GM18507 (cell line): ENCODE measurements around the gene SCNN1B.
"Not testable (repeated sequence)": the region's sequence is repeated elsewhere in the genome, so short reads cannot be mapped to it uniquely, and the experiment has no call there.

Experiments used
- DNase-seq: peaks from one replicate; pipeline ENCODE4 v3.0.0; 2011; ENCODE audit warnings: low read depth; ENCODE audit not compliant: insufficient read length; ENCODE audit errors: extremely low spot score
- FAIRE-seq: peaks from 2 replicates; lab custom pipeline; 2011; peaks lifted over from hg19 to GRCh38; lab: Jason Lieb, UNC

The SCNN1B gene

GRCh38 chr16:23345237-23345636, 43.1 kb downstream of the SCNN1B start:
- FAIRE-seq (no peak), DNase-seq (no peak)

GRCh38 chr16:23348579-23349469, 46.7 kb downstream of the SCNN1B start:
- DNase-seq (no peak), FAIRE-seq (no peak)

- DNase-seq (no peak), FAIRE-seq (no peak)
Measured at GRCh38 chr16:23351360-23351759, 49.3 kb downstream of the SCNN1B start.

DNA sequence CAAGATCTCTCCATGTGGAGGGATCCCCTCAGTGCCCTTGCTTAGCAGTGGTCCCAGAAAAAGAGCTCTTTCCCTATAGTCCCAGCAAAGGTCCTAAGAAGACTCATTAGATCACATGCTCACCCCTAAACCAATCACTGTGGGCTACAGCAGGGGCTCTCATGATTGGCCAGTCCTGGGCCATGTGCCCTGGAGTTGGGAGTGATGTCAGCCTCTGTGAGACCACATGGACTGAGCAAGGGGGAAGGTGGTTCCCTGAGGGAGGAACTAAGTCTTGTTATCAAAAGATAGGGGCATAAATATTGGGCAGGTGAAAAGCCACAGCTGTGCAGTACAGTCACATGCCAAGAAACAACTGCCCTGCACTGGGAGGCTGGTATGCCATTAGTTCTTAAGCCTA, 51.3 kb downstream of the SCNN1B start:
- no peak for DNase-seq
- no peak for FAIRE-seq

GRCh38 chr16:23354246-23354645, 52.1 kb downstream of the SCNN1B start:
- no peak for DNase-seq
- FAIRE-seq: no peak

DNA sequence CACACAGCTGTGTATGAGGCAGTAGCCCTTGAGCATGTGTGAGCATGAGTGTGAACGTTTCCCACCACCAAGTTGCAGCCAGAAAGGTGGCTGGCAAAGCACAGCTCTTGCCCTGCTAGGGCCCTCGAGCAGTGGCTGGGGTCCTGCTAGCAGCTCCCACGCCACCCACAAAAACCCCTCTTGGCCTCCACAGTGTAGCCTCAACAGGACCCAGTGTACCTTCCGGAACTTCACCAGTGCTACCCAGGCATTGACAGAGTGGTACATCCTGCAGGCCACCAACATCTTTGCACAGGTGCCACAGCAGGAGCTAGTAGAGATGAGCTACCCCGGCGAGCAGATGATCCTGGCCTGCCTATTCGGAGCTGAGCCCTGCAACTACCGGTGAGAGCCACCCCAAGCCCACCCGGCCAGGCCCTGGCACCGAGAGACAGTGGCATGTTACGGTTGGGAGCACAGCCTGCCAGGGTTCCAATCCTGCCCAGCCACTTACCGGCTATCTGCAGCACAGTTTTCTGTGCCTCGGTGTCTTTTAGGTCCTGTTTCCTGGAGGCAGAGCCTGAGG, 53.1 kb downstream of the SCNN1B start:
- FAIRE-seq (no peak), DNase-seq (no peak)

DNA sequence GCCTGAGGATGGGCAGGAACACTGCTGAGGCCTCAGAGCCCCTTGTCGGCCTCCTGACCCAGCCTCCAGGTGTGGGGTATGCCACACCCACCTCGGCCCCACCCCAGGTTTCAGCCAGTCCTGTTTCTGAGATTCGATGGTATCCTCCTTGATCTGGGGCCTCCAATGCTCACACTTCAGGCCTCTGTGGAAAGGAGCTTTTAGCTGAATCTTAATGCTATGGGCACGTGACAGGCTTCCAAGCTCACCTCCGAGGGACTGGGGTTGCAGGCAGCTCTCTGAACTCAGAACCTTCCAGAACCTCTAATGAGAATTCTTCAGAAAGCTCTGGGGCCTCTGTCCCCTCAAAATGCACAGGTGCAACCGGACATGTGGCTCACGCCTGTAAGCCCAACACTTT, 54.8 kb downstream of the SCNN1B start:
- FAIRE-seq: no peak
- no peak for DNase-seq

GRCh38 chr16:23357761-23358290, 55.7 kb downstream of the SCNN1B start:
- FAIRE-seq (no peak), DNase-seq (no peak)

GRCh38 chr16:23359092-23359760, 57.1 kb downstream of the SCNN1B start:
- DNase-seq: no peak
- no peak for FAIRE-seq

- FAIRE-seq (no peak), DNase-seq (no peak)
Measured at GRCh38 chr16:23362460-23363317, 60.6 kb downstream of the SCNN1B start.

DNA sequence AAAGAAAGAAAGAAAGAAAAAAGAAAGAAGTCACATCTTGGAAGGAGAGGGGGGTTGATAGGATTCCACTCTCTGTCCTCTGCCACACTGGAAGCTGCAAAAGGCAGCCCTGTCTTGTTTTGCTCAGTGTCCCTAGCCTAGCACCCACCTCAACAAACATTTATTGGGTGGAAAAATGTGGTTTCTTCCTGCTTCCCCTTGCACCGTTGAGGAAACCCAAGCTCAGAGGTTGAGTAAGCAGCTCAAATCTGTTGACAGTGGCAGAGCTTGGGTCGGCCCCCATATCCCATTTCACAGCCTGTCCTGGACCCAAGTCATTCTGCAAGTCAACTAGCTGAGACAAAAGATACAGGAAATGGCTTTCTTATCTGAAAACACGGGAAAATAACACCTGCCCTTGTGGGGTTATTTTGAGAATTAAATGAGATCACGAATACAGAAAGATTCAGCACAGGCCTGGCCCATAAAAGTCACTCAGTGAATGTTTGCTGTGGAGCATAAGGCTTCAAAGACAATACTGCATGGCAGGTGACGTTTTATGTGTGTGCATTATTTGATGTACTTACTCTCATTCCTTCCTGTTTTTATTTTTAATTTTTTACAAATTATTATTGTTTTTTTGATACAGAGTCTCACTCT, 63.6 kb downstream of the SCNN1B start:
- DNase-seq (no peak), FAIRE-seq (peak; percentile 76)

DNA sequence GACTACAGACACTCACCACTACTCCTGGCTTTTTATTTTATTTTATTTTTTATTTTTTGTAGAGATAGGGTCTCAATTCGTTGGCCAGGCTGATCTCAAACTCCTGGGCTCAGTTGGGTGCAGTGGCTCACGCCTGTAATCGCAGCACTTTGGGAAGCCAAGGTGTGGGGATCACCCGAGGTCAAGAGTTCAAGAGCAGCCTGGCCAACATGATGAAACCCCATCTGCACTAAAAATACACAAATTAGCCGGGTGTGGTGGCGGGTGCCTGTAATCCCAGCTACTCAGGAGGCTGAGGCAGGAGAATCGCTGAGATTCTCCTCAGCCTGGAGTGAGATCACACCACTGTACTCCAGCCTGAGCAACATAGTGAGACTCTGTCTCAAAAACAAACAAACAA, 64.2 kb downstream of the SCNN1B start:
- not testable (repeated sequence) for DNase-seq, FAIRE-seq

DNA sequence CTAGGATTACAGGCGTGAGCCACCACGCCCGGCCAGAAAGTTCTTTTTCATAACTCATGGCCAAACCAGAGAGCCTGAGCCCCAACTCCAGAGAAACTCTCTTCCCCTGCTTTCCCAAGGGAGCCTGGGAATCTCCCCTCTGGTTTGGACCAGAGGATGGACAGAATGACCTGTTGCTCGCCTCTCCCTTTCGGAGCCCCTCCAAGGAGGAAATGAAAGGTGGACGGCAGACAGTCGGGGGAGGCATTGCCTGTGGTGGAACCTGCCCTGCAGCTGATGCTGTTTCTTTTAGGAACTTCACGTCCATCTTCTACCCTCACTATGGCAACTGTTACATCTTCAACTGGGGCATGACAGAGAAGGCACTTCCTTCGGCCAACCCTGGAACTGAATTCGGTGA, 65.5 kb downstream of the SCNN1B start:
- no peak for DNase-seq
- no peak for FAIRE-seq

DNA sequence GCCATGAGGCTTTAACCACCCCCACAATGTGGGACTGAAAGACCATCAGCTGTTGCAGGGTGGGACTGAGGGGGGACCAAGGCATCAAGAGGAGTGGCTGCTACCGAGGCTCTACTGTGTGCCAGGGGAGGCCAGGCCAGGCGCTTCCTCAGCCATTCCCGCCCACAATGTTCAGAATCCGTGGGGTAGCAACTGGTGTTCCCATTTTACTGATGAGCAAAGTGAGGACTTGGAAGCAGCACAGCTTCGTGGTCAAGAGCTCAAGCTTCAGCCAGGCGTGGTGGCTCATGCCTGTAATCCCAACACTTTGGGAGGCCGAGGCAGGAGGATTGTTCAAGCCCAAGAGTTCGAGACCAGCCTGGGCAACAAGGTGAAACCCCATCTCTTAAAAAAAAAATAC, 65.9 kb downstream of the SCNN1B start:
- DNase-seq (no peak), FAIRE-seq (no peak)

DNA sequence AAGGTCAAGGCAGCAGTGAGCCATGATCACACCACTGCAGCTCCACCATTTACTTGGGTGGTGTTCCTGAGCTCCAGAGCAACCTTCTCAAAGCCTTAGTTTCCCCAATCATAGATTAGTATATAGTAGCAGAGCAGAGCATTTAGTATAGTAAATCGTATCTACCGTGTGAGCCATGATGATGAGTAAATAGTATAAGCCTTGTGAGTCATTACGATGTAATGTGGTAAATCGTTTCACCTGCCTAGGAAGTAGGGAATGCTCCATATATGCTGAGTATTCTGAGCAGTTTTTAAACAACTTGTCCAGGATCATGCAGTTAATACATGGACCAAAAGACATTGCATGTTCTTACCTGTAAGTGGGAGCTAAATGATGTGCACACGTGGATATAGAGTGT, 66.4 kb downstream of the SCNN1B start:
- DNase-seq (no peak), FAIRE-seq (no peak)

GRCh38 chr16:23369416-23369815, 67.3 kb downstream of the SCNN1B start:
- DNase-seq: no peak
- no peak for FAIRE-seq

DNA sequence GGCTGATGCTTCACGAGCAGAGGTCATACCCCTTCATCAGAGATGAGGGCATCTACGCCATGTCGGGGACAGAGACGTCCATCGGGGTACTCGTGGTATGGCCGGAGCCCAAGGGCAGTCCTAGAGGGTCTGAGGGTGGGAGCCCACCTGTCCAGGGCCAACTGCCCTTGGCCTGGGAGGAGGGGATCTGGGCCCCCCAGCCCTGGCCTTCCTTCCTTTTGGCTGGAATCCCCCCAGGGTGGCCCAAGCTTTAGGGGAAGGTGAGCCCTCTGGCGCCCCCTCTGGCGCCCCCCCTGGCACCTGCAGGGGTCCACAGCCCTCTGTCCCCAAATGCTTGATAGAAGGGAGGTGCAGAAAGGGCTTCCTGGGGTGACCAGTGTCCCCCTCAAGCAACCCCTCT, 69.3 kb downstream of the SCNN1B start:
- DNase-seq: no peak

DNA sequence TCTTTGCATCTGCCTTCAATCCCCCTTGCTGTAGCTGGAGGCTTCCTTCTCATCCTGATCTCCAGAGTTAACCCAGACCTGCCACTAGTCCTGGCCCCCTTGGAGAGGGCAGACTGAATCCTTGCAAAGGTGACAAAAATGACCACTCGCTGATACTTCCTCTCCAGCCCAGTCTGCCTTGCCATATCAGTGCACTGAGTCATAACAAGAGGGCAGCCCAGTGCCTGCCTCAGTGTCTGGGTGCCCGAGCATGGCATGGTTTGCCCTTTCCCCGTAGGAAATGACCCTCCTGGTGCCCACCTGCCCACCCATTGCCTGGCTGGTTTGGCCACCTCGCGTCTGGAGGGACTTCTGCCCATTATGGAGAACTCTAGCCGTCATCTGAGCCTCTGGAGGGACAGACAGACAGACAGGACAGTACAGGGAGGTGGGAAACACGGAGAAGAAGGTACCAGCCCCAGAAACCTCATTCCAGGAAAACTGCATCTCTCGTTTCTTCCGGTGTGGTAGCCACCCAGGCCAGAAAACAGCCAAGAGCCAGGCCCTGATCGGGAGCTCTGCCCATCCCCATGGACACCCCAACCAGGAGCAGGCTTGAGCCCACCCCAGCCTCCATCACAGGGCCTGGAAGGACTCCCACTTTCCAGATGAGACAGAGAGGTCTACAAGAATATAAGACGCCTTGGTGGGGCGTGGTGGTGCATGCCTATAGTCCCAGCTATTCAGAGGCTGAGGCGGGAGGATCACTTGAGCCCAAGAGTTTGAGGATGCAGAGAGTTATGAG, 71.5 kb downstream of the SCNN1B start:
- FAIRE-seq: no peak
- DNase-seq: no peak

More for the DNA sequence above, 69.3 kb downstream of the SCNN1B start:
- no peak for FAIRE-seq
